C4-2B (cell line): Measurements from ENCODE around the gene NEGR1.
"Not testable (repeated sequence)": the region's sequence is repeated elsewhere in the genome, so short reads cannot be mapped to it uniquely, and the experiment has no call there.

ENCODE experiments used
- H3K27ac ChIP-seq: fragments of 450-650 bp; 2 replicates; pipeline ENCODE4 v1.5.1; 2017
- ZFX ChIP-seq: fragments of 450-650 bp; IDR thresholded peaks from 2 replicates; pipeline ENCODE4 v1.6.1; 2017
- TF ChIP-seq, protein P1 (sequence below): fragments of 450-650 bp; conservative IDR thresholded peaks from 2 replicates; pipeline ENCODE4 v1.5.1; 2017; ENCODE audit warnings: mild to moderate bottlenecking

The NEGR1 gene

DNA sequence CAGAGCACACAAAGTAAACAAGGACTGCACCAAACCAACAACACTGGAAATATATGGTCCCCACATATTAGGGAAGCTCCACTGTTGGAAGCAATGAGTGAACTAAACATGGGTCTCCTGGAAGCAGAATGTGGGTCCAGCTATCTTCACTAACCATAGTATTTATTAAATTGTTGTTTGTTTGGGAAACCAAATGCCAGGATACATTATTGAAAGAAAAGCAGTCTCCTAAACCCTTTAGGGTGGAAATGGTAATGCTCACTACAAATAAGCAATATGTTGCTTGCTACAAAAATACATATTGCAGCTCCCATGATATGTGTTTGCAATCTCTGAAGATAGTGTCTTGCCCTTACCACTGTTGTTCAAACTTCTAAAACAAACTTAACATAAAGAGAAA is 2.2 kb downstream of the NEGR1 start:
- TF ChIP-seq ZFX, result no peak
- TF ChIP-seq, protein P1, sequence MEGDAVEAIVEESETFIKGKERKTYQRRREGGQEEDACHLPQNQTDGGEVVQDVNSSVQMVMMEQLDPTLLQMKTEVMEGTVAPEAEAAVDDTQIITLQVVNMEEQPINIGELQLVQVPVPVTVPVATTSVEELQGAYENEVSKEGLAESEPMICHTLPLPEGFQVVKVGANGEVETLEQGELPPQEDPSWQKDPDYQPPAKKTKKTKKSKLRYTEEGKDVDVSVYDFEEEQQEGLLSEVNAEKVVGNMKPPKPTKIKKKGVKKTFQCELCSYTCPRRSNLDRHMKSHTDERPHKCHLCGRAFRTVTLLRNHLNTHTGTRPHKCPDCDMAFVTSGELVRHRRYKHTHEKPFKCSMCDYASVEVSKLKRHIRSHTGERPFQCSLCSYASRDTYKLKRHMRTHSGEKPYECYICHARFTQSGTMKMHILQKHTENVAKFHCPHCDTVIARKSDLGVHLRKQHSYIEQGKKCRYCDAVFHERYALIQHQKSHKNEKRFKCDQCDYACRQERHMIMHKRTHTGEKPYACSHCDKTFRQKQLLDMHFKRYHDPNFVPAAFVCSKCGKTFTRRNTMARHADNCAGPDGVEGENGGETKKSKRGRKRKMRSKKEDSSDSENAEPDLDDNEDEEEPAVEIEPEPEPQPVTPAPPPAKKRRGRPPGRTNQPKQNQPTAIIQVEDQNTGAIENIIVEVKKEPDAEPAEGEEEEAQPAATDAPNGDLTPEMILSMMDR, result no peak
- no peak overlapping the region for H3K27ac ChIP-seq

DNA sequence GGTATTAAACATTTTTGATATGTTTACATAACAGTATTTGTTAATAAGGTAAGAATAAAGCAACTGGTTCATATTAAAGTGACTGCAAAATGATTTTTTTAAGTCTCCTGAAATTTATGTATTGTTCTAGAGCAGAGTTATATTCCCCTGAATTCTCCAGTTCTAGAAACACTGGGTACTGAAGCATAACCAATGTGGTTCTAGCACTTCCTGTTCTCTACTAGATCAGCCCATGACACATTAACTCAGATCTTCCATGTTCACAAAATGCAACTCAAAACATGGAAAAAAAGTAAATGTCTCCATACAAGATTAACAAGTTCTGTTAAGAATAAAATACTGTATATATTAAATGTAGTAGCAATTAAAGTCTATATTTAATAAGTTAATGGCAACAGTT is 3.9 kb downstream of the NEGR1 start:
- TF ChIP-seq ZFX, result no peak

DNA sequence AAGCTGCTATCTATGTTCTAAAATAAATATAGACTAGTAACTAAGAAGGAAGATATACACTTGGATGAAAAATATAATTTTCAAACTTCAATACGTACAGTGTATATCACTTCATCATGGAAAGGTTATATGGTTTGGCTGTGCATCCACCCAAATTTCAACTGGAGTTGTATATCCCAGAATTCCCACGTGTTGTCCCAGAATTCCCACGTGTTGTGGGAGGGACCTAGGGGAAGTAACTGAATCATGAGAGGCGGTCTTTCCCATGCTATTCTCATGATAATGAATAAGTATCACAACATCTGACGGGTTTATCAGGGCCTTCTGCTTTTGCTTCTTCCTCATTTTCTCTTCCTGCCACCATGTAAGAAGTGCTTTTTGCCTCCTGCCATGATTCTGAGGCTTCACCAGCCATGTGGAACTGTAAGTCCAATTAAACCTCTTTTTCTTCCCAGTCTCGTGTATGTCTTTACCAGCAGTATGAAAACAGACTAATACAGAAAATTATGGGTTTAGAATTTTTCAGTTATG is 10.7 kb downstream of the NEGR1 start:
- TF ChIP-seq, protein P1, result no peak
- no peak for TF ChIP-seq ZFX

More for the DNA sequence above, 3.9 kb downstream of the NEGR1 start:
- no peak overlapping the region for H3K27ac ChIP-seq

DNA sequence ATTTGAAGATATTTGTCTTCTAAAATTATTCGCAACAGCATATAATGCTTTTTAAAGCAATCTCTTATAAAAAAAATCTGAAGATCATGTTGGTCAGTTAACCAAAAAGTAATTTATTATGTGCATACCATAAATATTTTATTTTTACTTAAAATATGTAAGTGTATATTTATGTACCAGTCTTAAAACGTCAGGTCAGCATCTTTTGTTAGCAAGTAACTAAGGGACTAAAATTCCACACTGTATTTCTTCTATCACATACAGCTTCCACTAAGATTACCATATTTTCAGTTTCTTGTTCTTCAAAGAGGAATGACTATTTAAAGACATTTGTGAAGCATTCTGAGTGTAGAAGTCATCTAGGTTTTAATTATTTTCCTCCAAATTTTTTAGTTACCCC is 19.6 kb downstream of the NEGR1 start:
- TF ChIP-seq, protein P1, result no peak
- no peak for TF ChIP-seq ZFX
- no peak overlapping the region for H3K27ac ChIP-seq

More for the DNA sequence above, 10.7 kb downstream of the NEGR1 start:
- H3K27ac ChIP-seq, result no peak overlapping the region

DNA sequence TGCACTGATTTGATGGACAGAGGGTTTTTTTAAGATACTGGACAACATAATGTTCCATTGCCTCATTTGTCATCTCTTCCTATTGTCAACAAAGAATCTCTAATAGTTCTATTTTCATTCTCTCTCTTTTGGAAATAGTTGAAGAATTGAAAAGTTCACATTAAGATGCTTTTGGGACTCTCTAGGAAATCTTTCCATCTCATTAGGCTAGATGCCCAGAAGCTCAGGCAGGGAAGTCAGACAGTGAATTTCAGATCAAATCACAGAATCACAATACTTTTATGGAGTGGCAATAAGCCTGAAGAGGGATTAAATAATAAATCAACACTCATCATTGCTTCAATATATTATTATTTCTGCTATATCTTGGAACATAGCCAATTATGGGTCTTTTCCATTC is 29.2 kb downstream of the NEGR1 start:
- no peak overlapping the region for H3K27ac ChIP-seq
- no peak for TF ChIP-seq ZFX
- TF ChIP-seq, protein P1, result no peak

DNA sequence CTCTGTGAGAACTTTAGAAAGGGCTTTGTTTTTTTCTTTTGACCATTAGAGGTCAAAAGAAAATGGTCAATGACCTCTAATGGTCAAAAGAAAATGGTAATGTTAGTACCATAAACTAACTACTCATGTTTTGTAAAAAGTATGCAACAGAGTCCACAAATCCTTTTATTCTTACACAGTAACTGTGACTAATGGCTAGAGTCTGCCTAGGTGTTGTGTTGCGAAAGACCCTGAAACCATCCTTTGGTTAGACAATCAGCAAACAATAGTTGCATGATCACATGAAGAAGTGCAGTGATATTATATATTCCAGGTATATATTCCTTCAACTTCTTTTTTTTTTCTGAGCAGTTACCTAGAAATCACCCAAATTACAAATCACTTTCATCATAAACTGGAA is 40.9 kb downstream of the NEGR1 start:
- no peak overlapping the region for H3K27ac ChIP-seq
- TF ChIP-seq, protein P1, result no peak
- no peak for TF ChIP-seq ZFX

DNA sequence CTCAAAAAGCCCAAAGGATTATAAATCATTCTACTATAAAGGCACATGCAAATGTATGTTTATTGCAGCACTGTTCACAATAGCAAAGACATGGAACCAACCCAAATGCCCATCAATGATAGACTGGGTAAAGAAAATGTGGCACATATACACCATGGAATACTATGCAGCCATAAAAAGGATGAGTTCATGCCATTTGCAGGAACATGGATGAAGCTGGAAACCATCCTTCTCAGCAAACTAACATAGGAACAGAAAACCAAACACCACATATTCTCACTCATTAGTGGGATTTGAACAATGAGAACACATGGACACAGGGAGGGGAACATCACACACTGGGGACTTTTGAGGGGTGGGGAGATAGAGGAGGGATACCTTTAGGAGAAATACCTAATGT is 46.4 kb downstream of the NEGR1 start:
- H3K27ac ChIP-seq, result not testable (repeated sequence)

DNA sequence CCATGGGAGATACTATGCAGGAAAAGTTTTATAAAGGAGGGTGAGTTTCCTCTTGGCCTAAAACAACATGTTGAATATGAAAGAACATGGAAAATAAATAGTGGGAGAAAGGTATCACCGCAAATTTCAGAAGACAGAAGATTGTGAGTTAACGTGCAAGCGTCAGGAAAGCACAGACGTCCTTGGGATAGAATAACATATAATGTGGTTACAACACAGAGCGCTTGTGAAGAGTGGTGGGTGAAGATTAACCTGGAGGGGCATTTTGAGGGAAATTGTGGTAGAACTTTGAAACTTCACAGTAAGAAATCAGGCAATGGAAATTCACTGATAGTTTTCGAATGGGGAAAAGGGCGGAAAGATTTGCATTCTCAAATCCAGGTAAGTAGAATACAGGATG is 47.3 kb downstream of the NEGR1 start:
- TF ChIP-seq, protein P1, result no peak
- no peak for TF ChIP-seq ZFX
- H3K27ac ChIP-seq, result no peak overlapping the region
